Subcutaneous adipose tissue (tissue), 4 donors: ENCODE results near the gene NRBF2. TPM values are rescaled to one million over a fixed set of nuclear protein-coding genes. Genes with fewer than 3 reads are reported as not detected.

ENCODE experiments used
- total RNA-seq, 4 donors: library from RNA; depleted of rRNA; stranded (reverse); fragments of >200 nt; gene quantifications; one replicate each; pipeline ENCODE4 v1.1.0, GENCODE V29; 2016
- TF ChIP-seq, protein P1 (sequence below): fragments of 450-650 bp; IDR thresholded peaks from one replicate; pipeline ENCODE4 v1.5.1; 2016; ENCODE audit warnings: low read depth, mild to moderate bottlenecking, control low read depth, antibody characterized with exemption, moderate library complexity

NRBF2 gene
- total RNA-seq, 4 donors from 2014 or later, result 18.5 to 31.0 (median 22.3) TPM

GRCh38 chr10:63171926-63172325 is 38.8 kb downstream of the NRBF2 start:
- TF ChIP-seq, protein P1, sequence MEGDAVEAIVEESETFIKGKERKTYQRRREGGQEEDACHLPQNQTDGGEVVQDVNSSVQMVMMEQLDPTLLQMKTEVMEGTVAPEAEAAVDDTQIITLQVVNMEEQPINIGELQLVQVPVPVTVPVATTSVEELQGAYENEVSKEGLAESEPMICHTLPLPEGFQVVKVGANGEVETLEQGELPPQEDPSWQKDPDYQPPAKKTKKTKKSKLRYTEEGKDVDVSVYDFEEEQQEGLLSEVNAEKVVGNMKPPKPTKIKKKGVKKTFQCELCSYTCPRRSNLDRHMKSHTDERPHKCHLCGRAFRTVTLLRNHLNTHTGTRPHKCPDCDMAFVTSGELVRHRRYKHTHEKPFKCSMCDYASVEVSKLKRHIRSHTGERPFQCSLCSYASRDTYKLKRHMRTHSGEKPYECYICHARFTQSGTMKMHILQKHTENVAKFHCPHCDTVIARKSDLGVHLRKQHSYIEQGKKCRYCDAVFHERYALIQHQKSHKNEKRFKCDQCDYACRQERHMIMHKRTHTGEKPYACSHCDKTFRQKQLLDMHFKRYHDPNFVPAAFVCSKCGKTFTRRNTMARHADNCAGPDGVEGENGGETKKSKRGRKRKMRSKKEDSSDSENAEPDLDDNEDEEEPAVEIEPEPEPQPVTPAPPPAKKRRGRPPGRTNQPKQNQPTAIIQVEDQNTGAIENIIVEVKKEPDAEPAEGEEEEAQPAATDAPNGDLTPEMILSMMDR, result no peak

DNA sequence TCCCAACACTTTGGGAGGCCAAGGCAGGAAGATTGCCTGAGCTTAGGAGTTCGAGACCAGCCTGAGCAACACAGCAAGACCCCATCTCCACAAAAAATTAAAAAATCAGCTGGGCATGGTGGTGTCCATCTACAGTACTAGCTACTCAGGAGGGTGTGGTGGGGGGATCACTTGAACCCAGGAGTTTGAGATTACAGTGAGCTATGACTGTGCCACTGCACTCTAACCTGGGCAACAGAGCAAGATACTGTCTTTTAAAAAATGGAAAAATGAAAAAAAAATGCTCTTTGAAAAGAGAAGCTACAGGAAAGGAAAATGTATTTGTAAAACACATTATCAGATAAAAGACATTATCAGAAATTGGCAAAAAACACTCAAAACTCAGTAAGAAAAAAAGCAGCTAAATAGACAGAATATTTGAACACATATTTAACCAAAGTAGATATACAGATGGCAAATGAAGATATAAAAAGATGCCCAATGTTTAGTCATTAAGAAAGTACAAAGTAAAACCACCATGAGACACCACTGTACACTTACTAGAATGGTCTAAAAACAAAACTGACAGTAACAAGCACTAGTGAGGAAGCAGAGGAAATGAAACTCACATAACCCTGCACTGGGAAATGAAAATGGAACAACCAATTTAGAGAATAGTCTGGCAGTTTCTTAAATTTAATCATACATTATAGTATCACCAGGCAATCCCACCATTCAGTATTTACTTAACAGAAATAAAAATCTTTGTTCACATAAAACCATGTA is 40.5 kb downstream of the NRBF2 start:
- TF ChIP-seq, protein P1, result no peak

DNA sequence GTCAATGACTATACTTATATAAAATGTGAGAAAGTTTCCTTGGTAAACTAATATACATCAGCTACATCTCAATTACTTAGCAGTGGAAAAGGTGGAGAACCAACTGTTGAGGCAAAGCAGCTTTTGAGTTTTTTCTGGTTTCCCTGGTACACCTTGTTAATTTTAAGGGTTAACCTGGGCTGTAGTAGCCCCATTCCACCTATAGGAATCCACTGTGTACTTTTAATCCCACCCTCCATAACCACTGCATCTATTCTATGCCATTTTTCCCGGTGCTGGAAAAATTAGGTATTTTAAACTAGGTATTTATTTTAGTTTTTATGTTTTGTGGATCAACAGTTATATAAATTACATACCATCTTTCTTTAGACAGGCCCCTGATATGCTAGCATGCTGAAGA is 42.4 kb downstream of the NRBF2 start:
- TF ChIP-seq, protein P1, result no peak

GRCh38 chr10:63192826-63193225 is 59.7 kb downstream of the NRBF2 start:
- TF ChIP-seq, protein P1, result no peak

DNA sequence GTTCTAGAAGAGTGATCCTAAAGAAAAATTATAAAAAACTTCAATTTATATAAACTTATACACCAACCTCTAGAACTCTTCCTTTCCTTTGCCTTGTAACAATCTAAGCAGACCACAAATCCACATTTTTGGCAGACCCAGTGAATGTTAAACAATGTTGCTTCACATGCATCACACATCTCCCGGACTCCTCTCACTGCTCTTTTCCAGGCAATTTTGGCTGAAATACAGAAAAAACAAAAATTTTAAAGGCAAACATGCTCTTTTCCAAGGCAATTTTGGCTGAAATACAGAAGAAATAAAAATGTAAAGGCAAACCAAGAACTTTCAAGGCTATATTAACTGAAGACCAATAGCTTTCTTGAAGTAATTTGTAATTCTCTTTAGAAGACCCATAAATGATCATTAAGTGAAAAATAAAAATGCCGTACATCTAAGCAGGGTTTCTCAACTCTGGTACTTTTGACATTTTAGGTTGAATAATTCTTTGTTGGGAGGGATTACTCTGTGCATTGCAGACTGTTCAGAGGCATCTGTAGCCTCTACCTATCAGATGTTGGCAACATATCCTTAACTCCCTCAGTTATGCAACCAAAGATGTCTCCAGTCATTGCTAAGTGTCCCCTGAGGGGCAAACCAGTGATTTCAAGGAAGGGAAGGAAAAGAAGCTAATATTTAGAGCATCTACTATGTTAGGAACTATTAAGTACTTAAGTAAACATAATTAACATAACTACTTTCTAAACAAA is 64.4 kb downstream of the NRBF2 start:
- TF ChIP-seq, protein P1, result no peak

- TF ChIP-seq, protein P1, result no peak
Measured at GRCh38 chr10:63199716-63200115, 66.6 kb downstream of the NRBF2 start.

DNA sequence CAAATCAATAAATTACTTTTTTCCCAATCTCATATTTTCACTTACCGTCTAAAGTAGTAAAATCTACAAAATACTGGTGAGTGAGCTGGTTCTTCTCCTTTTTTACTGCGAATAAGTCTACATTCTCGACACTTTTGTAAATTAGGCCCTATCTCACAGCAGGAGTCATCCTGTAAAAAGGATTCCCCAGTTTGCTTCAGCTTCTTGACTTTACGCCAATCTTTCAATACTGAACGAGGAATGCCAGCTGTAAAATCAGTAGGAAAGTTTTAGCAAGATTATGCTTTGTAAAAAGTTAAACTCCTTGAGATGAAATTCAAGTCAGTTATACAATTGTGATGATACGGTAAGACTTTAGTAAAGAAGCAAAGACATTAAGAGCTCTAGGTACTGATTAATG is 67.3 kb downstream of the NRBF2 start:
- TF ChIP-seq, protein P1, result no peak
